ENCODE results near the gene PIK3R2.

Gene PIK3R2

DNA sequence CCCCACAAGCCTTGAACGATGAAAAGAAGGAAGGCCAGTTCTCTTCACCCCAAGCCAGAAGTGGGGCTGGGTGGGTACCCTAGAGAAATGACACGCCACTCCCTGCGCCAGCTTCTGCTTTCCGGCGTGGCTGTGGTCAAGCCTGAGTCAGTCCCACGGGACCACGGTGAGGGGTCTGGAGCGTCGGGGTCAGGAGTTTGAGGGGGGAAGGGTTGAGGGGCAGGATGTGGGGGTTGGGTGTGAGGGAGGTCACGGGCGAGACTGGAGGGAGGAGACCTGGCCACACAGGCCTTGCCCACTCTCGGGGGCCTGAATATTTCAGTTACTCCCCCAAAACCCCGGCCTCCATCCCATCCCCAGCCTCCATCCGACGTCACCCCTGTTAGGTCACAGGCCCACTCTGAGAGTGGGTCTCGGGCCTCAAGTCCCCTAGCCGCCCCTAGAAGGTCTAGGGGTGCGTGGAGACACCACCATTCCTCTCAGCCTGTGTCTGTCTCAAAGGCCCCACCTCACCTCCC is 20.1 kb downstream of the PIK3R2 start:
- no peak for DNase-seq (ENCODE audit: low read depth)

DNA sequence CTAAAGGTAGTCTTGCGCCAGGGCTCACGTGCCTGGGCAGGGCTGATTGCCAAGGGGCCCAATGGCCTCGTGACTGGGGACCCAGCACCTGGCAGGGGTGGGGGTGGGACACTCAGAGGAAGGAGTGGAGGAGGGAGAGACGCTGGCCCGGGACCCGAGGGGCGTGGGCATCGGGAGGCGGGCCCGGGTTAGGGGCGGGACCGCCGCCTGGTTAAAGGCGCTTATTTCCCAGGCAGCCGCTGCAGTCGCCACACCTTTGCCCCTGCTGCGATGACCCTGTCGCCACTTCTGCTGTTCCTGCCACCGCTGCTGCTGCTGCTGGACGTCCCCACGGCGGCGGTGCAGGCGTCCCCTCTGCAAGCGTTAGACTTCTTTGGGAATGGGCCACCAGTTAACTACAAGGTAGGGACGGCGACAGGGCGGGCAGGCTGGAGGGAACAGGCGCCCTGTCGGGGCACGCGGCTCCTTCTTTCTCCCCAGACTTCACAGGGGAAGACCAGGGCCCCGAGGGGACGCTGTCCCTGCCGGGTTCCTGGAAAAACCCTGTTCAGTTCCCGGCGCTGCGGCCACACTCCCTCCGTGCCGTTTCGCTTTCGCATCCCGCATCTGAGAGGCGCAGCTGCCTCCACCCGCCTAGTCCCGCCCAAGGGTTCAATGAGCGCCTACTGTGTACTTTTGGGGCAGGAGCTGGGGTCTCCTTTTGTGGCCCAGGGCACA is 20.8 kb downstream of the PIK3R2 start, which contains the start of gene IFI30:
IFI30 (plus strand) TSS at position 242 of the 717 bp plus-strand sequence; CDS start at position 271, 29 bp downstream.
- DNase-seq (ENCODE audit: low read depth), result no peak

DNA sequence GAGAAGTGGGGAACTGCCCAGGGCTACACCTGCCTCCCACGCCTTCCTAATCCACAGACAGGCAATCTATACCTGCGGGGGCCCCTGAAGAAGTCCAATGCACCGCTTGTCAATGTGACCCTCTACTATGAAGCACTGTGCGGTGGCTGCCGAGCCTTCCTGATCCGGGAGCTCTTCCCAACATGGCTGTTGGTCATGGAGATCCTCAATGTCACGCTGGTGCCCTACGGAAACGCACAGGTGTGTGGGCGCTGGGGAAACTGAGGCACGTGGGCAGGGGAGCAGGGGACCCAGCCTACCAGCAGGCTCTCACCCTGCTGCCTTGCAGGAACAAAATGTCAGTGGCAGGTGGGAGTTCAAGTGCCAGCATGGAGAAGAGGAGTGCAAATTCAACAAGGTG is 22.0 kb downstream of the PIK3R2 start:
- DNase-seq (ENCODE audit: low read depth), result no peak

DNA sequence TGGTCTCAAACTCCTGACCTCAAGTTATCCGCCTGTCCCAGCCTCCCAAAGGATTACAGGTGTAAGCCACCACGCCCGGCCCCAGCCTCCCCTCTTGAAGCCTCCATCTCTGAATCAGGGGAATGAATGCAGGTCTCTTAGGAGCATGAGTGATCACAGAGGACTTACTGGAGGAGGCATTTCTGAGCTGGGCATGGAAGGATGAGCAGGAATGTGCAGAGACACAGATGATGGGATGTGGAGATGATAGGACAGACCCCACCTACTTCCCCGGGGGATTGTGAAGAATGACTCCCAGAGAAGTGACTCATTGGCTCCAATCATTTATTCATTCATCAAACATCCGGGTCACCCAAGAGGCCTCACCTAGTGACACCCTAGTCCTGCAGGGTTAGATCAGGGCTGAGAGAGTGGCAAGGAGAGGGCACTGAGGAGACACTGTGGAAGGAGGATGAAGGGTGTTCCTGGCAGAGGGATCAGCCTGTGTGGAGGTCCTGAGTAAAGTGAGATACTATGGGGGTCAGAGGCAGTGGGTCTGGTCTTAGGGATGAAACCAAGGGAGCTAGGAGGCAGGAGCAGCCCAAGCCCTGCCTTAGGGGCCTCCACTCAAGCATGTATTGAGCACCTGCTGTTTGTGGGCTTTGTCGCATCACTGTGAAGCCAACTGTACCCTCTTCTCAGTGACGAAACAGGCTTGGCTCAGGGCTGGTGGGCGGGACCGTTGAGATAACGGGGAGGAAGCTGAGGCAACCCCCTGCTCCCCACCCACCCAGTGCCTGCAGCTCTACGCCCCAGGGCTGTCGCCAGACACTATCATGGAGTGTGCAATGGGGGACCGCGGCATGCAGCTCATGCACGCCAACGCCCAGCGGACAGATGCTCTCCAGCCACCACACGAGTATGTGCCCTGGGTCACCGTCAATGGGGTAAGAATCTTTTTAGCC is 23.7 kb downstream of the PIK3R2 start:
- no peak for DNase-seq (ENCODE audit: low read depth)

DNA sequence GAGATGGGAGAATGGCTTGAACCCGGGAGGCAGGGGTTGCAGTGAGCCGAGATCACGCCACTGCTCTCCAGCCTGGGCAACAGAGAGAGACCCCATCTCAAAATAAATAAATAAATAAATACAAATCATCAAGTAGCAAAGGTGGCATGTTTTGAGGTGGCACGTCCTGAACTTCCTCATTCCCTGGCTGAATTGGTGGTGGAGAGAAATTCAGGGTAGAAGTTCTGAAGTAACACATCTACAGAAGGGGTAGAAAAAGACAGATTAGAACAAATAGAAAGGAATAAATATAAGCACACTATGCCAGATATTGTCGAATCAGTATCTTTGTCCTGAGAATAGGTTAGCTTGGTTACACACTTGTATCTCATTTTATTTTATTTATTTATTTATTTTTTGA is 27.0 kb downstream of the PIK3R2 start:
- no peak for DNase-seq (ENCODE audit: low read depth)

DNA sequence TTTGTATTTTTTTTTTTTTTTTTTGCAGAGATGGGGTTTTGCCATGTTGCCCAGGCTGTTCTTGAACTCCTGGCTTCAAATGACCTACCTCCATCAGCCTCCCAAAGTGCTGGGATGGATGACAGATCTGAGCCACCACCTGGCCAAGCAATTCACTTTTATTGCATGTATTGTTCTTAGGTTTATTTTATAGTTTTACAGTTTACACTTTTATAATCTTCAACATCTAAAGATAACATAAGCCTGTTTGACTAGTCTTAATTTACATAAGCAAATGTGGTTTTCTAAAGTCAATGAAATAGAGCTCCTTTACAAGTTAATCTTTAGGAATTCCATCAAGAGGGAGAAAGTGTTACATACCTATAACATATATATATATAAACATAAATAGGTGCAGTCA is 30.6 kb downstream of the PIK3R2 start:
- DNase-seq (ENCODE audit: low read depth), result no peak

DNA sequence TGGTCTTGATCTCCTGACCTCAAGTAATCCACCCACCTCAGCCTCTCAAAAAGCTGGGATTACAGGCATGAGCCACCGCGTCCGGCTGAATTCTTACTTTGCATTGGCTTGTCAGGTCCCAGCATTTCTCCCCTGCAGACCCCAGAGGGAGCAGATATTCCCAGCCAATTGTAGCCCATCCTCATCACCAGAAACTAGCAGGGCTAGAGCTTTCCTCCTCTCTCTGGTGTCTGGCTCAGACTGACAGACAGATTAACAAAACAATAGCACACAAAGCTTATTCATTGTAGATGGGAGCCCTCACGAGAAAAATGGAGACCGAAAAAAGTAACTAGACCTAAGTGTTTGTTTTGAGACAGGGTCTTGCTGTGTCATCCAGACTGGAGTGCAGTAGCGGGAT is 32.6 kb downstream of the PIK3R2 start:
- no peak for DNase-seq (ENCODE audit: low read depth)

DNA sequence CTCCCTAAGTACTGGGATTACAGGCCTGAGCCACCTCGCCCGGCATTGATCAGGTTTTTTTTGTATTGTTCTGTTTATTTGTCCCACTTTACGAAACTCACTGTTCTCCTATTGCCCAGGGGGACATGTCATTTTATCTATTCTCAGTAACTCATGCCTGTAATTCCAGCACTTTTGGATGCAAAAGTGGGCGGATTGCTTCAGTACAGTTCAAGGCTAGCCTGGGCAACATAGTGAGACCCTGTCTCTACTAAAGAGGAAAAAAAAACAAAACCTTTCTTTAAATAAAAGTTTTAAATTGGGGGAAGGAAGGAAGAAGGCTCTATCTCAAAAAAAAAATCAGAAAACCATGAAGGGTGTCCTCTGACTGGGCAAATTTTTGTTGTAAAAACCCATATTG is 37.3 kb downstream of the PIK3R2 start:
- DNase-seq (ENCODE audit: low read depth), result no peak

DNA sequence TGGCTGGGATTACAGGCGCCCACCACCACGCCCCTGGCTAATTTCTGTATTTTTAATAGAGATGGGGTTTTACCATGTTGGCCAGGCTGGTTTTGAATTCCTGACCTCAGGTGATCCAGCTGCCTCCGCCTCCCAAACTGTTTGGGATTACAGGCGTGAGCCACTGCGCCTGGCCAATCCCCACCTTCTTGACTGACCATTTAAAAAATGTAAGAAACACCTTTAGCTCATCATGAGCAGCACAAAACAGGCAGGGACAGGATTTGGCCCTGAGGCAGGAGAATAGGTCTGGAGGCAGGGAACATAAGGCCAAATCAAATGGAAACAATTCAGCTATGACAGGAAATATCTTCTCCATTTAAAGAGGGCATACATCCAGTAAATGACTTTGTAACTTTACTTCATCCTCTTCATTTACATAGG is 38.7 kb downstream of the PIK3R2 start:
- no peak for DNase-seq (ENCODE audit: low read depth)

DNA sequence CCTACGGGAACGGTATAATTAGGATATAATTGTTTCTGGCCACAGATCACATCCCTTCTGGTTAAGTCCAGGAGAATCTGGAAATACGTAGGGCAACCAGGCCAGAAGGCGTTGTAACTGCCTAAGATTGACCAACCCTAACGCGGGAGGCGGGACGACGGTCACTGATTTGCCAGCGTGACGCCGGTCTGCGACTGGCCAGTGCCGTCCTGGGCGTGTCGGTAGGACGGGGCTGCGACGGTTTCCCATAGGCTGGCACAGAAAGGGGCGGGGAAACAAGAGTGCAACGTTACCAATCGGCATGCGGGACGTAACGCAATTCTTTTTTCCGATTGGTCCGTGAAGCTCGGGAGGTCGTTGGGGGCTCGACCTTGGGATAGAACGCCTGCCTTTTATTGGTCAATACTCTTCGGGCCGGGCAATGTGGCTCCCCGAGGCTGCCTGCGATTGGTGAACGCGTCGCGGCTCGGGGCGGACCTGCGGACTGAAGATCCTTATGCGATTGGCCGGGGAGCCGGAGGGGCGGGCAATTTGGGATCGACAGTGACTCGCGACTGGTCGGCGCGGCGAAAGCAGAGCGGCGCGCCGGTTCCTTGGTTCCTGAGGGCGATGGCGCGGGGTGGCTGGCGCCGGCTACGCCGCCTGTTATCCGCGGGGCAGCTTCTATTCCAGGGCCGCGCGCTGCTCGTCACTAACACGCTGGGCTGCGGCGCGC is 39.9 kb downstream of the PIK3R2 start, which contains the start of gene MPV17L2:
MPV17L2 (plus strand) TSS at position 546 of the 715 bp plus-strand sequence; CDS start at position 610, 64 bp downstream.
- DNase-seq (ENCODE audit: low read depth), result peak; percentile 100

DNA sequence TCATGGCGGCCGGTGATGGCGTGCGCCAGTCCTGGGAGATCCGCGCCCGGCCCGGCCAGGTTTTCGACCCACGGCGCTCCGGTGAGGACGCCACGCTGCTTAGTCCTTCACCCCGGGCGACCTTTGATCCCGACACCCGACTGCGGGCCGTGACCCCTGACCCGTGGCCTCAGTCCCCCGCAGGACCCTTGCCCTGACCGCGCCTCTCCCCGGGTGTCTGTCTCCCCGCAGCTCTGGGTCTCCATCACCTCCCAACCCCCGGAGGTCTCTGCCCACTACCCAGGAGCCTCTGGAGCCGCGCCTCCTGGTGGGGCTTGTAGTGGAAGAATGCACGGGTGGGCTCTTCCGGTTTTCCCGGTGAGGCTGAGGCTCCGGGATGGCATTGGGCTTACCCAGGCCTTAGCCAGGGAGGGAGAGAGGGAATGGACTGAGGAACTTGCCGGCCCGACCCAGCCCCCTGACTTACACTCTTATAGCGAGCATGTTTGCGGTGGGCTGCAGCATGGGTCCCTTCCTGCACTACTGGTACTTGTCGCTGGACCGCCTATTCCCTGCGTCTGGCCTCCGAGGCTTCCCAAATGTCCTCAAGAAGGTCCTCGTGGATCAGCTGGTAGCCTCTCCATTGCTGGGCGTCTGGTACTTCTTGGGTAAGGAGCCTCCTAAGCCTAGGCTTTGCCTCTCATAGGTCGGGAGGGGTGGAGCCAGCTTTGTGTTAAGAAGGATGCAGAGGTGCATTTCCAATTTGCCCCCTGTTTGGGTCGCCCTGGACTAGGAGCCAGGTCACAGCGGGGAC is 40.6 kb downstream of the PIK3R2 start:
- no peak for DNase-seq (ENCODE audit: low read depth)

DNA sequence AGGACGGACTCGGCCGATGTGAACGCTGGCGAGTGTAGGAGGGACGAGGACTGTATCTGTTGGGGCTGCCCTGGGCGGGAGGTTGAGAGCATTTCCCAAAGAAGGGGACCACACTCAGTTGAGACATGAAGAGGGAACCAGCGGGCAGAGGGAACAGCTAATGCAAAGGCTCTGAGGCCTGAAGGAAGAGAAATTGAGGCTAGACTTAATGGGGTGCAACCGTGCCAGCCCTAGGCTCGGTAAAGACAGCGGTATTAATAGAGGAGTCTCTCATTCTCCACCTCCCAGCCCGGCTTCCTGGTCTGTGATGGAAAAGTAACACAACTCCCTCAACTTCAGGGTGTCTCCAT is 41.2 kb downstream of the PIK3R2 start:
- DNase-seq (ENCODE audit: low read depth), result no peak

DNA sequence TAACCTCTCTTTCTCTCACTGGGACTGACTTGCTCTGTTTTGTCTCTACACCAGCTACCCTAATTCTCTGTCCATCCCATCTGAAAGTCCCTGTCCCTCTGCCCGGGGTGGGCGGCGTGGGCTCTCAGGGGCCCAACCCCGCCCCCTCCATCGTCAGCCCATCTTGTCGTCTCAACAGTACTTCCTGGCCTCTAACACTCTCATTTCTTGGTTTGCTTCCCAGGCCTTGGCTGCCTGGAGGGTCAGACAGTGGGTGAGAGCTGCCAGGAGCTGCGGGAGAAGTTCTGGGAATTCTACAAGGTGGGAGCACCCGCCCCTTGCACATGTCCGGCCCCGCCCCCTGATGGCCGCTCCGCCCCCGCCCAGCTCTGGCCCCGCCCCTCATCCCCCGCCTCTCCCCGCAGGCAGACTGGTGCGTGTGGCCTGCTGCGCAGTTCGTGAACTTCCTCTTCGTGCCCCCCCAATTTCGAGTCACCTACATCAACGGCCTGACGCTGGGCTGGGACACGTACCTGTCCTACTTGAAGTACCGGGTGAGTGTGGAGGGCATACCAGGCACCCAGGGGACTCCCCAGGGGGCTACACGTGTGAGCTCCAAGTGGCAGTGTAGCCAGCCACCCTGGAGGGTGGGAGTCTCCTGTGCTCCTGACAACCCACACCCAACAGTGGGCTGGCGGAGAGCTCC is 41.7 kb downstream of the PIK3R2 start:
- DNase-seq (ENCODE audit: low read depth), result no peak

DNA sequence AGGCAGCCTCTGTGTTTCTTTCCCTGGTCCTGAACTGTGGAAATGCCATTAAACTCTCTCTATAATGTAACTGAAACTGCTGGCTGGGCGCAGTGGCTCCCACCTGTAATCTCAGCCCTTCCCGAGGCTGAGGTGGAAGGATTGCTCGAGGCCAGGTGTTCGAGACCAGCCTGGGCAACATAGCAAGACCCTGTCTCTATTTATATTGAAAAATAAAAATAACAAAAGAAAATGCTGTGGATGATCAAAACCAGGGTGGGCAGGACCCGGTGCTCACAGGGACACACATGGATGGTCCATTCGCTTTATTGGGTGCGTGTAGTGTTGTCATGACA is 43.5 kb downstream of the PIK3R2 start:
- DNase-seq (ENCODE audit: low read depth), result no peak

DNA sequence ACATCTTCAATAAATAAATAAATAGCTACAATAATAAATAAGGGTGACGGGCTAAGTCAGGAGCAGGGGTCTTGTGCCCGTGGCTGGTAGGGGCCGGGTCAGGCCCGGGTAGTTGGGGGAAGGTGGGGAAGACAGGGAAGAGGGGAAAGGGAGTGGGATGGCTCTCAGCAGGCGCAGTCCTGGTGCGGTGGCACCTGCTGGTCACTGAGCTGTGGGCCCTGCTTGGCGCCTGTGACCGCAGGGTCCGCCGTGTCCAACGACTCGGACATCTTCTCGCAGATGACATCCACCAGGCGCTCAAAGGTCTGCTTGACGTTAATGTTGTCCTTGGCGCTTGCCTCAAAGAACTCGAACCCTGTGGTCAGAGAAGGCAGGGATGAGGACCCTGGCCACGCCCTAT is 44.3 kb downstream of the PIK3R2 start:
- DNase-seq (ENCODE audit: low read depth), result no peak

DNA sequence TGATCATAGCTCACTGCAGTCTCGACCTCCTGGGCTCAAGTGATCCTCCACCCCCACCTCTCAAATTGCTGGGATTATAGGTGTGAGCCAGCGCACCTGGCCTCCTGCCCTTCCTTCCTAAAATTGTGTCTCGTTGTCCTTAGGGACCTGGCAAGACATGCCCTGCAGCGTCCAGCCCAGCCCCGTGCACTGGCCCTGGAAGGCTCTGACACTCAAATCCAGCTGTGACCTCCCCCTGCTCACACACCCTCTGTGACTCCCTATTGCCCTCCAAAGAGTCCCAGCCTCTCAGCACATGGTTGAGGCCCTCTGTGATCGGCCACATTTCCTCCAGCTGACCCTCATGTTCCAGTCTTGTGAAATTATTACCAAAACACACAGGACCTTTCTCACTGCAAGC is 45.0 kb downstream of the PIK3R2 start:
- no peak for DNase-seq (ENCODE audit: low read depth)

DNA sequence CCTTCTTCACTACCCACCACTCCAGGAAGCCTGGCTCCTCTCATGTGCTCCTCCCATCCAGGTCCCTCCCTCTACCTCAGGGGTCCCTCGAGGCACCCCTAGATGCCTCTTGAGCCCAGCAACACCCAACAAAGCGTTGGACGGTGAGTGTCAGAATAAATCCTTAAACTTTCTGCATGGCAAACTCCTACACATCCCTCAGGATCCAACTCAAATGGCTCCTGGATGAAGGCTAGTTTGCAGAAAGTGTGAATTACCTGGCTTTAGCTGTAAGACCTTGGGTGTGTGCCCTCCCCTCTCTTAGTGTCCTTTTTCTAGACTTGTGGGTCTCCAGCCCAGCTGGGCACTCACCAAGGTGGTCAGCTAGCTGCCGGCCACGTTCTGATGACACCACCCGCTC is 45.4 kb downstream of the PIK3R2 start:
- DNase-seq (ENCODE audit: low read depth), result no peak

DNA sequence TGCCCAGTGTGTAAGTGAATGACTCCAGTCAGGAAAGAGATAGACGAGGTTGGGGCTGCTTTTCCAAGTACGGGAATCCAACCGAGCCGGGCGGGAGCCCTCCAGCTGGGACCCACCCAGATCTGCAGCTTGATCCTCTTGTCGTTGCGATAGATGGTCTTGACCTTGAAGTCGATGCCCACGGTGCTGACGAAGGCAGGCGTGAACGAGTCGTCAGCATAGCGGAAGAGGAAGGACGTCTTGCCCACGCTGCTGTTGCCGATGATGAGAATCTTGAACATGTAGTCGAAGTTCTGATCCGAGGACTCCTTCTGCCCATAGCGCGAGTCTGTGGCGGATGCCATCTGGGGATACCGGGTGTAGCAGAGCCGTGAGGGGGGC is 49.4 kb downstream of the PIK3R2 start:
- no peak for DNase-seq (ENCODE audit: low read depth)

DNA sequence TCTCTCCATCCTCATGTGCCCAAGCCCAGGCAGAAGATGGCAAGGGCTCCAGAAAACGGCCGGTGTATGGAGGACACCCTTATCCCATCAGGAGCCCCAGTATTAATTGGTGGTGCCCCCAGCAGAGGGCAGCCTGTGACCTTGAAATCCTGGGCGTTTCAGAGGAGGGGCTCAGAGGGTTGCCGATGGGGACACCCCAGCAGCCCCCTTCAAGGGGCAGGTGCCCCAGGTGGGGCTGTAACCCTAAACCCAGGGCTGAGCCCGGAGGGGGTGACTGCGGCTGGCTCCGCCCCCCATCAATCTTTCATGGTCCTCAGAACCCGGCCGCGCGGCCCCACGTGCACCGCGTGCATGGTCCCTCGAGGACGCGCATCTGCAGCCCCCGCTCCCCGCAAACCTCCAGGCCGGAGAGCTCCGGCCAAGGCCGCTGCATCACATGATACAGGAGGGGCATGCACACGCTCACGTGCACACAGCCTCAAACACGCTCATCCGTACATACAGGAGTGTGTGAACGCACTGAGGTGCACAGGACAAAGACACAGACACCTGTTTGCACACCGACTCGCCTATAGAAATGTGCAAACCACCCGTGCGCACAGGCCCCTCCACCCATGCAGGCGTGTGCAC is 49.9 kb downstream of the PIK3R2 start:
- no peak for DNase-seq (ENCODE audit: low read depth)

DNA sequence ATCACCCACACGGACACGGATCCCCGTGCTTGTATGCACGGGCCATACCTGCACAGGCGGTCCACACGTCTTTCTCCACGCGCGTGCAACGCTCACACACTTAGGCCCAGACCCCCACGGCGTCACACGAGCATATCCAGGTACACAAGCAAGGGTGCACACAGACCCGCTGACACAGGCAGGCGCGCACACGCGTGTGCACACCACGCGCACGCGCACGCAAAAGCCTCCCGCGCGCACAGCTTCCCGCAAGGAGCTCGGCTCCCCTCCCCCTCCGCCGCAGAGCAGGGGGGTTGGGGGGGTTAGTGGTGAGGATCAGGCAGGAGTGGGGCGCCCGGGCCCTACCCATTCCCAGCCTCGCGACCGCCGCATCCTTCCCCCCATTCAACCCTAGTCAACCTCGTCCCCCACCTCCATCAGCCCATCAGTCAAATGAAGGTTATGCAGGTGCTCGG is 50.5 kb downstream of the PIK3R2 start:
- no peak for DNase-seq (ENCODE audit: low read depth)
